ENCODE data around the gene SART3. TPM values are rescaled to one million over a fixed set of nuclear protein-coding genes. Genes with fewer than 3 reads are reported as not detected.

The SART3 gene
- total RNA-seq, 4 donors from 2014 or later = 46.1 to 77.0 (median 62.8) TPM

DNA sequence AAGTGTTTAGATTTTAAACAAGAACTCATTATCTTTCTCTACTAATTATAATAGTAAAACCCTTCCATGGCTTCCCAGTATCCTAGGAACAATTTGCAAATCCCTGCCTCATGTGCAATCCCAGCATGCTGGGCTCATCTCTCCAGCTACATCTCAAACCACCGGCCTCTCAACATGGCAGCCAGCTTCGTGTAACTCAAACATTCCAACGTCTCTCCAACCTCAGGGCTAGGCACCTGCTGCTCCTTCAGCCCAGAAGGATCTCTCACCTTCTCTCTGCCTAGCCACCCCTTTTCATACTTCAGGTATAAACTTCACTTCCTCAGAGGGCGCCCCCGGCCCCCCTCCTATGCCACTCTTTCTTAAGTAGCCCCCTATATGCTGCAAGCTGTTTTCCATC, 7.2 kb downstream of the SART3 start:
- 96% methylated on average over 5 of the region's 5 CpGs for WGBS
- Histone ChIP-seq H3K9me3 (no peaks in the 10 kb centered on the region), H3K27me3 (no peaks in the 10 kb centered on the region), H3K27ac (no peak overlapping the region), H3K4me1 (peaks cover 54% of the 10 kb centered on the region), H3K4me3 (no peak overlapping the region), H3K36me3 (no peaks in the 10 kb centered on the region)
- TF ChIP-seq POLR2AphosphoS5 (IDR thresholded peaks at IDR 0.05) (no peak), EP300 (IDR thresholded peaks at IDR 0.05) (no peak), POLR2A (IDR thresholded peaks at IDR 0.05) (no peak)
- TF ChIP-seq, protein P1, sequence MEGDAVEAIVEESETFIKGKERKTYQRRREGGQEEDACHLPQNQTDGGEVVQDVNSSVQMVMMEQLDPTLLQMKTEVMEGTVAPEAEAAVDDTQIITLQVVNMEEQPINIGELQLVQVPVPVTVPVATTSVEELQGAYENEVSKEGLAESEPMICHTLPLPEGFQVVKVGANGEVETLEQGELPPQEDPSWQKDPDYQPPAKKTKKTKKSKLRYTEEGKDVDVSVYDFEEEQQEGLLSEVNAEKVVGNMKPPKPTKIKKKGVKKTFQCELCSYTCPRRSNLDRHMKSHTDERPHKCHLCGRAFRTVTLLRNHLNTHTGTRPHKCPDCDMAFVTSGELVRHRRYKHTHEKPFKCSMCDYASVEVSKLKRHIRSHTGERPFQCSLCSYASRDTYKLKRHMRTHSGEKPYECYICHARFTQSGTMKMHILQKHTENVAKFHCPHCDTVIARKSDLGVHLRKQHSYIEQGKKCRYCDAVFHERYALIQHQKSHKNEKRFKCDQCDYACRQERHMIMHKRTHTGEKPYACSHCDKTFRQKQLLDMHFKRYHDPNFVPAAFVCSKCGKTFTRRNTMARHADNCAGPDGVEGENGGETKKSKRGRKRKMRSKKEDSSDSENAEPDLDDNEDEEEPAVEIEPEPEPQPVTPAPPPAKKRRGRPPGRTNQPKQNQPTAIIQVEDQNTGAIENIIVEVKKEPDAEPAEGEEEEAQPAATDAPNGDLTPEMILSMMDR (IDR thresholded peaks at IDR 0.05) = no peak
- DNase-seq (ENCODE audit: low spot score in 2 of 2) = no peak

- TF ChIP-seq, protein P1 (IDR thresholded peaks at IDR 0.05) = no peak
- TF ChIP-seq EP300 (IDR thresholded peaks at IDR 0.05) = no peak
- no peak for TF ChIP-seq POLR2AphosphoS5 (IDR thresholded peaks at IDR 0.05)
- TF ChIP-seq POLR2A (IDR thresholded peaks at IDR 0.05) = no peak
- Histone ChIP-seq H3K27ac (no peak overlapping the region), H3K36me3 (peaks cover 16% of the 10 kb centered on the region), H3K9me3 (no peaks in the 10 kb centered on the region), H3K4me3 (no peak overlapping the region), H3K4me1 (peaks cover 34% of the 10 kb centered on the region), H3K27me3 (no peaks in the 10 kb centered on the region)
- 66% methylated on average over 5 of the region's 5 CpGs for WGBS
- DNase-seq (ENCODE audit: low spot score in 2 of 2) = no peak
Observed at GRCh38 chr12:108551535-108551934, 9.4 kb downstream of the SART3 start.

- Histone ChIP-seq H3K36me3 (peaks cover 39% of the 10 kb centered on the region), H3K9me3 (no peaks in the 10 kb centered on the region), H3K4me1 (peaks cover 21% of the 10 kb centered on the region), H3K27me3 (no peaks in the 10 kb centered on the region), H3K4me3 (no peak overlapping the region), H3K27ac (no peak overlapping the region)
- 74% methylated on average over 7 of the region's 7 CpGs for WGBS
- no peak for DNase-seq (ENCODE audit: low spot score in 2 of 2)
- TF ChIP-seq POLR2A (IDR thresholded peaks at IDR 0.05) (no peak), POLR2AphosphoS5 (IDR thresholded peaks at IDR 0.05) (no peak), EP300 (IDR thresholded peaks at IDR 0.05) (no peak)
- TF ChIP-seq, protein P1 (IDR thresholded peaks at IDR 0.05) = no peak
Observed at GRCh38 chr12:108548954-108549521, 11.9 kb downstream of the SART3 start.

GRCh38 chr12:108547686-108548085, 13.3 kb downstream of the SART3 start:
- 85% methylated on average over 9 of the region's 9 CpGs for WGBS
- Histone ChIP-seq H3K27me3 (no peaks in the 10 kb centered on the region), H3K36me3 (peaks cover 50% of the 10 kb centered on the region), H3K9me3 (no peaks in the 10 kb centered on the region), H3K4me3 (no peak overlapping the region), H3K4me1 (peaks cover 12% of the 10 kb centered on the region), H3K27ac (no peak overlapping the region)
- DNase-seq (ENCODE audit: low spot score in 2 of 2) = no peak
- TF ChIP-seq POLR2A (IDR thresholded peaks at IDR 0.05) (no peak), EP300 (IDR thresholded peaks at IDR 0.05) (no peak), POLR2AphosphoS5 (IDR thresholded peaks at IDR 0.05) (no peak)
- TF ChIP-seq, protein P1 (IDR thresholded peaks at IDR 0.05) = no peak

GRCh38 chr12:108543652-108544051, 17.3 kb downstream of the SART3 start:
- WGBS = 82% methylated on average over 3 of the region's 3 CpGs
- H3K4me3 ChIP-seq = no peak overlapping the region
- no peaks in the 10 kb centered on the region for H3K4me1 ChIP-seq
- no peak overlapping the region for H3K27ac ChIP-seq
- H3K36me3 ChIP-seq = peaks cover 53% of the 10 kb centered on the region
- no peaks in the 10 kb centered on the region for H3K9me3 ChIP-seq
- TF ChIP-seq, protein P1 (IDR thresholded peaks at IDR 0.05) = no peak
- TF ChIP-seq POLR2A (IDR thresholded peaks at IDR 0.05) (no peak), POLR2AphosphoS5 (IDR thresholded peaks at IDR 0.05) (no peak), EP300 (IDR thresholded peaks at IDR 0.05) (no peak)
- no peaks in the 10 kb centered on the region for H3K27me3 ChIP-seq
- DNase-seq (ENCODE audit: low spot score in 2 of 2) = no peak
